Trophoblast cell (in vitro differentiated cells and primary cell): Measurements from ENCODE around the gene ZBTB25.
A peak's percentile ranks its signal among the peaks of the same experiment; 100 is the strongest.

Experiments used
- DNase-seq, 2 donors: peaks; one replicate each; pipeline ENCODE4 v3.0.0-alpha.2; 2016
- H2AFZ ChIP-seq: 2 replicates; pipeline ENCODE4 v1.6.1; 2013; ENCODE audit warnings: low read length, moderate library complexity, mild to moderate bottlenecking; ENCODE audit not compliant: insufficient read depth, poor library complexity
- H2AK5ac ChIP-seq: 2 replicates; pipeline ENCODE4 v1.6.1; 2013; ENCODE audit warnings: mild to moderate bottlenecking, low read length
- H2BK120ac ChIP-seq: 2 replicates; pipeline ENCODE4 v1.6.1; 2013; ENCODE audit warnings: low read length, mild to moderate bottlenecking, moderate library complexity; ENCODE audit not compliant: insufficient read depth, poor library complexity
- H2BK12ac ChIP-seq: 2 replicates; pipeline ENCODE4 v1.6.1; 2013; ENCODE audit warnings: mild to moderate bottlenecking, low read length, moderate library complexity
- H2BK5ac ChIP-seq: 2 replicates; pipeline ENCODE4 v1.6.1; 2013; ENCODE audit warnings: low read length, low read depth, moderate library complexity, mild to moderate bottlenecking; ENCODE audit not compliant: poor library complexity
- H3K14ac ChIP-seq: 2 replicates; pipeline ENCODE4 v1.6.1; 2013; ENCODE audit warnings: mild to moderate bottlenecking, low read length
- H3K18ac ChIP-seq: 2 replicates; pipeline ENCODE4 v1.6.1; 2013; ENCODE audit warnings: mild to moderate bottlenecking, low read length
- H3K23ac ChIP-seq: 2 replicates; pipeline ENCODE4 v1.6.1; 2013; ENCODE audit warnings: low read length
- H3K27ac ChIP-seq: 2 replicates; pipeline ENCODE4 v1.5.1; 2013; ENCODE audit warnings: low read depth, mild to moderate bottlenecking, inconsistent platforms, low read length, moderate library complexity
- H3K27me3 ChIP-seq: 2 replicates; pipeline ENCODE4 v1.6.1; 2013; ENCODE audit warnings: inconsistent platforms, mild to moderate bottlenecking, low read length, moderate library complexity; ENCODE audit not compliant: insufficient read depth
- H3K36me3 ChIP-seq, 2 experiments: 1 replicate in 1 of 2; 2 replicates in 1 of 2; pipeline ENCODE4 v1.6.1; 2013; ENCODE audit warnings: low read length in 2 of 2, mild to moderate bottlenecking in 2 of 2, moderate library complexity in 1 of 2; ENCODE audit not compliant: insufficient read depth in 2 of 2, control insufficient read depth in 1 of 2
- H3K4ac ChIP-seq: 2 replicates; pipeline ENCODE4 v1.6.1; 2013; ENCODE audit warnings: low read depth, mild to moderate bottlenecking, low read length, moderate library complexity
- H3K4me1 ChIP-seq, 2 experiments: 1 replicate in 1 of 2; 2 replicates in 1 of 2; pipeline ENCODE4 v1.6.1; 2013; ENCODE audit warnings: low read length in 2 of 2, mild to moderate bottlenecking in 2 of 2, moderate library complexity in 1 of 2; ENCODE audit not compliant: insufficient read depth in 2 of 2, control insufficient read depth in 1 of 2
- H3K4me2 ChIP-seq: 2 replicates; pipeline ENCODE4 v1.6.1; 2013; ENCODE audit warnings: inconsistent platforms, mild to moderate bottlenecking, low read length, moderate library complexity
- H3K4me3 ChIP-seq: 2 replicates; pipeline ENCODE4 v1.5.1; 2013; ENCODE audit warnings: mild to moderate bottlenecking, low read depth, low read length, inconsistent platforms
- H3K79me1 ChIP-seq: one replicate; pipeline ENCODE4 v1.6.1; 2013; ENCODE audit warnings: low read length
- H3K79me2 ChIP-seq: 2 replicates; pipeline ENCODE4 v1.6.1; 2013; ENCODE audit warnings: low read length, mild to moderate bottlenecking; ENCODE audit not compliant: control insufficient read depth, insufficient read depth, poor library complexity
- H3K9ac ChIP-seq: 2 replicates; pipeline ENCODE4 v1.6.1; 2013; ENCODE audit warnings: mild to moderate bottlenecking, low read length
- H3K9me3 ChIP-seq: 2 replicates; pipeline ENCODE4 v1.6.1; 2013; ENCODE audit warnings: low read depth, mild to moderate bottlenecking, control low read depth, inconsistent platforms, low read length; ENCODE audit not compliant: insufficient read depth
- H4K12ac ChIP-seq: 2 replicates; pipeline ENCODE4 v1.6.1; 2013; ENCODE audit warnings: low read depth, mild to moderate bottlenecking, low read length, moderate library complexity
- H4K8ac ChIP-seq: 2 replicates; pipeline ENCODE4 v1.6.1; 2013; ENCODE audit warnings: low read depth, mild to moderate bottlenecking, low read length, moderate library complexity
- H4K91ac ChIP-seq: one replicate; pipeline ENCODE4 v1.6.1; 2013; ENCODE audit warnings: low read depth, mild to moderate bottlenecking, low read length, moderate library complexity
- WGBS: extraction: QIAGEN DNeasy Blood & Tissue Kit; methylation state at CpG from one replicate; pipeline ENCODE4 v1.1.7; 2013; ENCODE audit warnings: missing lambda C conversion rate; ENCODE audit not compliant: insufficient read length, insufficient coverage; ENCODE audit errors: extremely low coverage; 5-methylcytosine and 5-hydroxymethylcytosine counted together

Gene ZBTB25

DNA sequence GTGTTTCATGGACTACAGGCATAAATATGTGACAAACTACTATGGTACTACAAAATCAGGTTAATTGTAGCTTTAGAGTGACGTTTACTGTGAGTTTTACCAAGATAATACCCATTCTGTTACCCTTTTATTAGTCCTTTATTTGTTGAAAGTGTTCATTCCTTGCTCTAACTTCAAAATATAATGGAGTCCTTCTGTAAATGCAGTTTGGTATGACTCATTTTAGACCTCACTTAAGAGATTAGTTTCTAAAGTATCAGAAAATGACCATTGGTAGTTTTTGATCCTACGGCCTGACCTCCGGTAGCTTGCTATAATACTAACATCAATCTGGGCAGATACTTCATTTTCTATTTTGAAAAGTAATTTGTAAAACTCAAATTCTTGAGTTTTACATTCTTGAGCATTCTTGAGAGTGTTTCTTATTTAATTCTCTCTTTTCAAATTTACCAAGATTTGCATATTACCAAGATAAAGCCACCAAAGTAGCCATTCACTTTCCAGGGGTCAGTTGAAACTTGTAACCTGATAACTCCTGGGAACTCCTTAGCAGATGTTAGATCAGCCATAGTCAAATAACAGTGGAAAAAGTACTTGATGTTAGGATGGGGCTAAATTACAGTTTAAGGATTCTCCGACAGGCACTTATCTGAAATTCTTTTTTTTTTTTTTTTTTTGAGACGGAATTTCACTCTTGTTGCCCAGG lies 41.1 kb upstream of the ZBTB25 start:
- no CpG with 5 or more reads among the region's 5 CpGs for whole genome bisulfite sequencing
- no peak overlapping the region for H3K9ac ChIP-seq

DNA sequence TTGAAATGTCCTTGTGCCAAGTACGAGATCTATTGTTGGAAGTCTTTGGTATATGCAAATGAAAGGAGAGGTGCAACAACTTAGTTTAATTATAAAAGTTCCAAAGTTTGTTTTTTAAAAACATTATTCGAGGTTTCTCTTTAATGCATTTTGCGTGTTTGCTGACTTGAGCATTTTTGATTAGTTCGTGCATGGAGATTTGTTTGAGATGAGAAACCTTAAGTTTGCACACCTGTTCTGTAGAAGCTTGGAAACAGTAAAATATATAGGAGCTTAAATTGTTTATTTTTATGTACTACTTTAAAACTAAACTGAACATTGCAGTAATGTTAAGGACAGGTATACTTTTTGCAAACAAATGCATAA lies 39.2 kb upstream of the ZBTB25 start:
- H3K27me3 ChIP-seq = no peaks in the 10 kb centered on the region
- H2BK5ac ChIP-seq = no peak overlapping the region
- no peak overlapping the region for H2AFZ ChIP-seq
- no peak overlapping the region for H2BK12ac ChIP-seq
- peak overlapping the region; percentile 57 for H3K4me2 ChIP-seq
- H3K36me3 ChIP-seq = peaks cover 3 to 5% of the 10 kb centered on the region in 2 experiments
- H3K79me2 ChIP-seq = peaks cover 7% of the 10 kb centered on the region
- H4K12ac ChIP-seq = no peak overlapping the region
- H3K9ac ChIP-seq = no peak overlapping the region
- peaks cover 23% of the 10 kb centered on the region for H3K79me1 ChIP-seq
- WGBS = no CpG with 5 or more reads among the region's 4 CpGs
- peaks cover 18% of the 10 kb centered on the region for H3K9me3 ChIP-seq
- no peak overlapping the region for H3K4ac ChIP-seq
- no peak overlapping the region for H2AK5ac ChIP-seq
- no peak overlapping the region for H3K23ac ChIP-seq
- no peak overlapping the region for H2BK120ac ChIP-seq
- H3K4me1 ChIP-seq = peaks cover 4 to 9% of the 10 kb centered on the region in 2 experiments
- no peak overlapping the region for H3K14ac ChIP-seq
- H3K18ac ChIP-seq = no peak overlapping the region
- no peak for DNase-seq
- no peak overlapping the region for H4K91ac ChIP-seq
- H3K27ac ChIP-seq = no peak overlapping the region
- H3K4me3 ChIP-seq = no peak overlapping the region
- no peak overlapping the region for H4K8ac ChIP-seq

More for the DNA sequence above, 41.1 kb upstream of the ZBTB25 start:
- no peak overlapping the region for H4K8ac ChIP-seq
- H3K18ac ChIP-seq = no peak overlapping the region
- no peaks in the 10 kb centered on the region for H3K27me3 ChIP-seq
- no peak overlapping the region for H2BK12ac ChIP-seq
- no peak overlapping the region for H3K23ac ChIP-seq
- H2BK120ac ChIP-seq = no peak overlapping the region
- H3K4me1 ChIP-seq = peaks cover 4 to 5% of the 10 kb centered on the region in 2 experiments
- no peak overlapping the region for H3K14ac ChIP-seq
- no peak overlapping the region for H2AK5ac ChIP-seq
- H3K4me3 ChIP-seq = no peak overlapping the region
- DNase-seq = no peak
- H2BK5ac ChIP-seq = no peak overlapping the region
- peaks cover 18% of the 10 kb centered on the region for H3K9me3 ChIP-seq
- H3K79me1 ChIP-seq = peaks cover 8% of the 10 kb centered on the region
- H3K36me3 ChIP-seq = peaks cover 3 to 5% of the 10 kb centered on the region in 2 experiments
- H3K27ac ChIP-seq = no peak overlapping the region
- H4K12ac ChIP-seq = no peak overlapping the region
- H2AFZ ChIP-seq = no peak overlapping the region
- peaks cover 8% of the 10 kb centered on the region for H3K79me2 ChIP-seq
- no peak overlapping the region for H3K4ac ChIP-seq
- no peak overlapping the region for H3K4me2 ChIP-seq
- H4K91ac ChIP-seq = no peak overlapping the region

DNA sequence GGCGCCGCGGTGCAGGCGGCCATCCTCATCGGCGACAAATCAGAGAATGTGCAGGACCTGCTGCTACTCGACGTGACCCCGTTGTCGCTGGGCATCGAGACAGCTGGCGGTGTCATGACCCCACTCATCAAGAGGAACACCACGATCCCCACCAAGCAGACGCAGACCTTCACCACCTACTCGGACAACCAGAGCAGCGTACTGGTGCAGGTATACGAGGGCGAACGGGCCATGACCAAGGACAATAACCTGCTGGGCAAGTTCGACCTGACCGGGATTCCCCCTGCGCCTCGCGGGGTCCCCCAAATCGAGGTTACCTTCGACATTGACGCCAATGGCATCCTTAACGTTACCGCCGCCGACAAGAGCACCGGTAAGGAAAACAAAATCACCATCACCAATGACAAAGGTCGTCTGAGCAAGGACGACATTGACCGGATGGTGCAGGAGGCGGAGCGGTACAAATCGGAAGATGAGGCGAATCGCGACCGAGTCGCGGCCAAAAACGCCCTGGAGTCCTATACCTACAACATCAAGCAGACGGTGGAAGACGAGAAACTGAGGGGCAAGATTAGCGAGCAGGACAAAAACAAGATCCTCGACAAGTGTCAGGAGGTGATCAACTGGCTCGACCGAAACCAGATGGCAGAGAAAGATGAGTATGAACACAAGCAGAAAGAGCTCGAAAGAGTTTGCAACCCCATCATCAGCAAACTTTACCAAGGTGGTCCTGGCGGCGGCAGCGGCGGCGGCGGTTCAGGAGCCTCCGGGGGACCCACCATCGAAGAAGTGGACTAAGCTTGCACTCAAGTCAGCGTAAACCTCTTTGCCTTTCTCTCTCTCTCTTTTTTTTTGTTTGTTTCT lies 38.6 kb upstream of the ZBTB25 start:
- Histone ChIP-seq H2AK5ac (peak overlapping the region; percentile 16), H3K4ac (peak overlapping the region; percentile 69), H3K9me3 (peaks cover 18% of the 10 kb centered on the region), H2BK12ac (no peak overlapping the region), H2BK5ac (peak overlapping the region; percentile 33), H3K23ac (no peak overlapping the region), H2BK120ac (peak overlapping the region; percentile 26), H2AFZ (no peak overlapping the region), H3K9ac (no peak overlapping the region), H3K14ac (peak overlapping the region; percentile 11), H3K79me1 (peaks cover 24% of the 10 kb centered on the region), H3K4me1 (peaks cover 6 to 11% of the 10 kb centered on the region in 2 experiments), H3K4me3 (peak overlapping the region; percentile 69), H4K12ac (peak overlapping the region; percentile 64), H3K79me2 (peaks cover 7% of the 10 kb centered on the region), H3K27ac (no peak overlapping the region), H3K18ac (peak overlapping the region; percentile 10), H3K36me3 (peaks cover 3 to 5% of the 10 kb centered on the region in 2 experiments), H3K4me2 (peak overlapping the region; percentile 57), H4K8ac (peak overlapping the region; percentile 31), H4K91ac (peak overlapping the region; percentile 45), H3K27me3 (no peaks in the 10 kb centered on the region)
- peak in 1 of 2 donors; percentile 29 for DNase-seq
- WGBS = no CpG with 5 or more reads among the region's 61 CpGs

DNA sequence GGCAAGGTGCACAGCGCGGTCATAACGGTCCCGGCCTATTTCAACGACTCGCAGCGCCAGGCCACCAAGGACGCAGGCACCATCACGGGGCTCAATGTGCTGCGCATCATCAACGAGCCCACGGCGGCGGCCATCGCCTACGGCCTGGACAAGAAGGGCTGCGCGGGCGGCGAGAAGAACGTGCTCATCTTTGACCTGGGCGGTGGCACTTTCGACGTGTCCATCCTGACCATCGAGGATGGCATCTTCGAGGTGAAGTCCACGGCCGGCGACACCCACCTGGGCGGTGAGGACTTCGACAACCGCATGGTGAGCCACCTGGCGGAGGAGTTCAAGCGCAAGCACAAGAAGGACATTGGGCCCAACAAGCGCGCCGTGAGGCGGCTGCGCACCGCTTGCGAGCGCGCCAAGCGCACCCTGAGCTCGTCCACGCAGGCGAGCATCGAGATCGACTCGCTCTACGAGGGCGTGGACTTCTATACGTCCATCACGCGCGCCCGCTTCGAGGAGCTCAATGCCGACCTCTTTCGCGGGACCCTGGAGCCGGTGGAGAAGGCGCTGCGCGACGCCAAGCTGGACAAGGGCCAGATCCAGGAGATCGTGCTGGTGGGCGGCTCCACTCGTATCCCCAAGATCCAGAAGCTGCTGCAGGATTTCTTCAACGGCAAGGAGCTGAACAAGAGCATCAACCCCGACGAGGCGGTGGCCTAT lies 37.8 kb upstream of the ZBTB25 start:
- H3K9me3 ChIP-seq = peaks cover 18% of the 10 kb centered on the region
- no peaks in the 10 kb centered on the region for H3K27me3 ChIP-seq
- peaks cover 26% of the 10 kb centered on the region for H3K79me1 ChIP-seq
- no peak overlapping the region for H3K23ac ChIP-seq
- no CpG with 5 or more reads among the region's 73 CpGs for WGBS
- no peak overlapping the region for H4K91ac ChIP-seq
- H3K79me2 ChIP-seq = peaks cover 7% of the 10 kb centered on the region
- H3K36me3 ChIP-seq = peaks cover 3 to 5% of the 10 kb centered on the region in 2 experiments
- peak overlapping the region; percentile 69 for H3K4me3 ChIP-seq
- H2AFZ ChIP-seq = no peak overlapping the region
- H3K27ac ChIP-seq = no peak overlapping the region
- H4K8ac ChIP-seq = no peak overlapping the region
- H2BK120ac ChIP-seq = no peak overlapping the region
- no peak overlapping the region for H3K9ac ChIP-seq
- H2BK5ac ChIP-seq = no peak overlapping the region
- no peak overlapping the region for H3K14ac ChIP-seq
- no peak overlapping the region for H2AK5ac ChIP-seq
- H3K4ac ChIP-seq = no peak overlapping the region
- peak in 1 of 2 donors; percentile 56 for DNase-seq
- H2BK12ac ChIP-seq = no peak overlapping the region
- H3K4me1 ChIP-seq = peaks cover 6 to 12% of the 10 kb centered on the region in 2 experiments
- H3K4me2 ChIP-seq = peak overlapping the region; percentile 57
- no peak overlapping the region for H4K12ac ChIP-seq
- H3K18ac ChIP-seq = no peak overlapping the region
